ENCODE results near the gene KCNQ5.

DNA sequence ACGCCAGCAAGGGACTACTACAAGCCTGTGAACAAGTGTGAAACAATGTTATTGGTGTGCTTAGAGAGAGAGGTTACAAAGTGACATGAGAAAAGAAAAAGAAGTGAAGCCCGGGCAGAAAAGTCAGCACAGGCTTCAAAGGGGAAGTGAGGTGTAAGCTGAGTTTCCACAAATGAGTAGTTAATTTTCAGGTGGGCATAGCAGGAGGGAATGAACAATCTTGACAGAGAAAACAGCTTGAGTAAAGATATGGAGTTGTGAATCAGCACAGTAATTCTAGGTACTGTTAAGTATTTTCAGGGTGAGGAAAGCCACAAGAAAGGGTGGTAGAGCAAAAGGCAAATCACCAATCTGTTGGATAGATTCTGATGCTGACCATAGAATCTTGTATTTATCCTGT lies 4.3 kb downstream of the KCNQ5 start:
- no peak for TF ChIP-seq EZH2 (IDR thresholded peaks at IDR 0.05)
- TF ChIP-seq POLR2AphosphoS5 (IDR thresholded peaks at IDR 0.05; ENCODE audit: borderline replicate concordance, low read depth, low read length): no peak
- TF ChIP-seq FOXP2 (optimal IDR thresholded peaks at IDR 0.05; ENCODE audit: control extremely low read depth, extremely low read length, insufficient read depth): no peak
